Measurements from ENCODE around the gene ADCY2. TPM values are rescaled to one million over a fixed set of nuclear protein-coding genes. Genes with fewer than 3 reads are reported as not detected.

Gene ADCY2
- total and polyA plus RNA-seq, 11 donors = 0.04 to 0.96 (median 0.32) TPM

- H3K4me3 ChIP-seq = no peak overlapping the region
- no peaks in the 10 kb centered on the region for H3K27me3 ChIP-seq
- ATAC-seq (no peak), DNase-seq (no peak)
- 82 to 88% (median 83%) methylated on average over 2 of the region's 2 CpGs for WGBS, 4 donors
- H3K27ac ChIP-seq = no peak overlapping the region
- intact Hi-C loops (cut with DNase I) = no loop called here
- no peaks in the 10 kb centered on the region for H3K4me1 ChIP-seq
- H3K36me3 ChIP-seq = no peaks in the 10 kb centered on the region
- no peak for TF ChIP-seq POLR2A (IDR thresholded peaks at IDR 0.05)
- no peak for TF ChIP-seq CTCF (IDR thresholded peaks at IDR 0.05)
- no peaks in the 10 kb centered on the region for H3K9me3 ChIP-seq
Observed at GRCh38 chr5:7537573-7537972, 141.6 kb downstream of the ADCY2 start.

DNA sequence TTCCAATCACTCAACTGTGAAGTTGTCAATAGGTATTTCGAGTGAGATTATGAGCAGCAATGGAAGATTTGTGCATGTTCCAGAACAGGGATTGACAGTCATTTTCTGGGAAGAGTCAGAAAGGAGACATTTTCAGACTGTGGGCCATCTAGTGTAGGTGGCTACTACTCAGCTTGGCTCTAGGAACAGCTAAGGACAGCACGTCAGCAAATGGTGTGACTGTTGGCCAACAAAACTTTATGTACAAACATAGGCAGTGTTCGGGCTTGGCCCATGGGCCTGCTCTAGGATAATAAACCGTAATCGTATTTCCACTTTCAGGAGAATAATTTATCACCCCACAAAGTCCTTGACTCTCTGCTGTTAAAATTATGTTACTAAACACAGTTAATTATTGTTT is 143.6 kb downstream of the ADCY2 start:
- intact Hi-C loops (cut with DNase I) = no loop called here
- DNase-seq (no peak), ATAC-seq (no peak)
- Histone ChIP-seq H3K27ac (no peak overlapping the region), H3K27me3 (no peaks in the 10 kb centered on the region), H3K36me3 (no peaks in the 10 kb centered on the region), H3K4me1 (no peaks in the 10 kb centered on the region), H3K9me3 (no peaks in the 10 kb centered on the region), H3K4me3 (no peak overlapping the region)
- WGBS, 4 donors = 74 to 82% (median 78%) methylated on average over 5 of the region's 5 CpGs
- TF ChIP-seq CTCF (IDR thresholded peaks at IDR 0.05) = no peak
- no peak for TF ChIP-seq POLR2A (IDR thresholded peaks at IDR 0.05)

- Histone ChIP-seq H3K36me3 (no peaks in the 10 kb centered on the region), H3K27me3 (no peaks in the 10 kb centered on the region), H3K9me3 (no peaks in the 10 kb centered on the region), H3K4me3 (no peak overlapping the region), H3K4me1 (no peaks in the 10 kb centered on the region), H3K27ac (no peak overlapping the region)
- WGBS, 4 donors = 58 to 74% (median 65%) methylated on average over 9 of the region's 9 CpGs
- no peak for ATAC-seq
- intact Hi-C loops (cut with DNase I) = no loop called here
- DNase-seq = no peak
- TF ChIP-seq POLR2A (IDR thresholded peaks at IDR 0.05) (no peak), CTCF (IDR thresholded peaks at IDR 0.05) (no peak)
Observed at GRCh38 chr5:7540736-7541485, 145.0 kb downstream of the ADCY2 start.

GRCh38 chr5:7541898-7542297 is 146.0 kb downstream of the ADCY2 start:
- no peak for DNase-seq
- WGBS, 4 donors = 67 to 79% (median 72%) methylated on average over 2 of the region's 2 CpGs
- ATAC-seq = no peak
- Histone ChIP-seq H3K36me3 (no peaks in the 10 kb centered on the region), H3K27ac (no peak overlapping the region), H3K4me3 (no peak overlapping the region), H3K9me3 (no peaks in the 10 kb centered on the region), H3K27me3 (no peaks in the 10 kb centered on the region), H3K4me1 (no peaks in the 10 kb centered on the region)
- intact Hi-C loops (cut with DNase I) = no loop called here
- no peak for TF ChIP-seq CTCF (IDR thresholded peaks at IDR 0.05)
- no peak for TF ChIP-seq POLR2A (IDR thresholded peaks at IDR 0.05)

All from heart left ventricle (tissue), 16 donors.